GM20431 (cell line): Measurements from ENCODE around the gene CRYGD.

Experiments
- in situ Hi-C: fragments of 300-500 bp; cut with MseI, MboI; formaldehyde crosslinking; loops from one replicate; pipeline ENCODE4 v1.15.0; 2020; ENCODE audit warnings: low sequenced_read_pairs; ENCODE audit not compliant: unreplicated experiment

CRYGD gene

DNA sequence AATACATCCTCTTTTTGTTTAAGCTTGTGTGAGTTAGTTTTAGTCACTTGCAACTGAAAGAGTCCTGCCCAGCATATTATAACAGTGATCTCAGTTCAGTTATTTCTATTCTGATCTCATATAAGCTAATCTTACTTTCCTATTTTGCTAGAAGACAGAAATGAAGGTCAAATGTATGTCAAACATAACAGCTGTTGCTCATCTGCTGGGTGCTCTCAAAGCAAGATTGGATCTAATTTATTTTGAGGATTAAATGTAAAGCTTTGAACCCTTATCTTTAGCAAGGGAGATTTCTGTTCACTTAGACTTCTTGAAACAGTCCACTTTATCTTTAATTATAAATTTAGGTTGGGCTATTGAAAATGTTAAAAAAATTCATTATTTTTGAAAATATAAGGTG lies 31.2 kb downstream of the CRYGD start:
- in situ Hi-C loops = no loop called here

DNA sequence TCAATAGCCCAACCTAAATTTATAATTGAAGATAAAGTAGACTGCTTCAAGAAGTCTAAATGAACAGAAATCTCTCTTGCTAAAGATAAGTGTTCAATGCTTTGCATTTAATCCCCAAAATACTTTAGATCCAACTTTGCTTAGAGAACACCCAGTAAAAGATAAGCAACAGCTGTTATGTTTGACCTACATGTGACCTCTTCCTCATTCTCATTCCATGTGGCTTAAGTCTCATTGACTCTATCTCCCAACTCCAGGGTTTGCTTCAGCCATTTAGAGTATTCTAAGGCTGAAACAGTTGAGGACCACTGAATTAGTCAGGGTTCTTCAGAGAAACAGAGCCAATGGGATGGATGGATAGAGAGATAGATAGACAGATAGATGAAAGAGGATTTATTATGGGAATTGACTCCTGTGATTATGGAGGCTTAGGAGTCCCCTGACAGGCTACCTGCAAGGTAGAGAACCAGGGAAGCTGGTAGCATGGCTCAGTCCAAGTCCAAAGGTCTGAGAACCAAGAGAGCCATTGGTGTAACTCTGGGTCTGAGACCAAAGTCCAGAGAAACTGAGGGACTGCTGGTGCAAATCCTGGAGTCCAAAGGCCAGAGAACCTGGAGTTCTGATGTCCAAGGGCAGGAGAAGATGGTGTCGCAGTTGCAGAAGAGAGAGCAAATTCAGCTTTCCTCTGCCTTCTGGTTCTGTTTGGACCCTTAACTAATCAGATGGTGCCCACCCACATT lies 32.1 kb downstream of the CRYGD start:
- in situ Hi-C loops = no loop called here

- in situ Hi-C loops = no loop called here
Measured at GRCh38 chr2:208090420-208090819, 33.9 kb downstream of the CRYGD start.

- in situ Hi-C loops = no loop called here
Measured at GRCh38 chr2:208086029-208086428, 38.3 kb downstream of the CRYGD start.

GRCh38 chr2:208083807-208084206 lies 40.5 kb downstream of the CRYGD start:
- in situ Hi-C loops = no loop called here

GRCh38 chr2:208077276-208077675 lies 47.0 kb downstream of the CRYGD start:
- in situ Hi-C loops = no loop called here

DNA sequence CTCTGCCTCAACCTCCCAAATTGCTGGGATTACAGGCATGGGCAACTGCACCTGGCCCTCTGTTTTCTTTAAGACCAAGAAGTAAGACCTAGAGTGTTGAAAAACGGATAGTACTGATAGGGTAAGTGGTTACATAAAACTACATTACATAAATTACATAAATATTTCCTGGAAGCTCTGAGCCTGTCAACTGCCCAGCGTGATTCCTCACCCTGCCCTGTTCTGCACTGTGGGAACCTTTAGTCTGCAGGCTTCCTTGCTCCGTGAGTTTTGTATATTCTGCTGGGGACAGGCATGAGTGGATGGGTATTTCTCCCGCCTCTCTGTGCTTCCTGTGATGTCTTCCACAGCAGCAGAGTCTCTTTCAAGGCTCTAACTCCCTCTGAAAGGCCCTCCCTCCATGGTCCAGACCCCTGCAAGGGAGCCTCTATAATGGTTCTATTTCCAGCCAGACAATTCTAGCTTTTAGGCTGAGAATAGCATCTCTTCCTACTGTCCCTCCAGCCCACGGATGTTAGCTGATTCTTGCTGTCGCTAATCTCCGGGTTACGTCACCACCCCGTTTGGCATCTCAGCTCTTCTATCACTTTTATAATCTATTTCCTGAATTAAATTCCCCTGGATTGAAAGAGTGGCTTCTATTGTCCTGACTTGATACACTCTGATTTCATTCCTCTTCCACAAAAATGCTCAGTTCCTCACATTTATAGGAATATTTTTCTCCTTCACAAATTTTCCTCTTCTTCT lies 49.5 kb downstream of the CRYGD start:
- in situ Hi-C loops = no loop called here

- in situ Hi-C loops = no loop called here
Measured at GRCh38 chr2:208072250-208072892, 52.0 kb downstream of the CRYGD start.
